GM12892 (cell line): Measurements from ENCODE around the gene HLA-B.
A peak's percentile ranks its signal among the peaks of the same experiment; 100 is the strongest.

ENCODE experiments used
- DNase-seq: peaks from one replicate; pipeline ENCODE4 v3.0.0; 2011; ENCODE audit not compliant: insufficient read length
- FAIRE-seq: peaks from 2 replicates; lab custom pipeline; 2011; peaks lifted over from hg19 to GRCh38; lab: Jason Lieb, UNC
- POLR2A ChIP-seq: IDR thresholded peaks from 2 replicates; pipeline ENCODE4 v1.6.1; 2011; ENCODE audit warnings: low read depth, low read length, control low read depth
- POLR2AphosphoS5 ChIP-seq: IDR thresholded peaks from 2 replicates; pipeline ENCODE4 v1.6.1; 2011; ENCODE audit warnings: low read depth, low read length, control low read depth
- TAF1 ChIP-seq: IDR thresholded peaks from 2 replicates; pipeline ENCODE4 v1.6.1; 2011; ENCODE audit warnings: low read depth, mild to moderate bottlenecking, control low read depth, low read length, borderline replicate concordance

HLA-B gene

DNA sequence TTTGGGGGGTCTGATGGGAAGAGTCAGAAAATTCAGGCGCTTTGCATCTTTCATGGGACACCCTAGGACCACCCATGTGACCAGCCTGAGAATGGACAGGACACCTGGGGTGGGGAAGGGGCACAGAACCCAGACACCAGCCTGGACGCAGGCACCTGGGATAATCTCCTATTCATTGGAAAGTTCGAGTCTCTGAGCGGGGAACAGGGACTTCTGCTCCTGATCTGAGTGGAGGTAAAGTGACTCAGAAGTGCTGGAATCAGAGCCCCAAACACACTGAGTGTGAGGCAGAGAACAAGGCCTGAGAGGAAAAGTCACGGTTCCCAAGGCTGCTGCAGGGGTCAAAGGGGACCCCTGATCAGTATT, 1.4 kb downstream of the HLA-B start:
- TF ChIP-seq TAF1 (no peak), POLR2AphosphoS5 (peak; percentile 58; the same call in 1 of the 2 replicates), POLR2A (peak; percentile 18; the same call in 1 of the 2 replicates)
- DNase-seq, result no peak
- no peak for FAIRE-seq

DNA sequence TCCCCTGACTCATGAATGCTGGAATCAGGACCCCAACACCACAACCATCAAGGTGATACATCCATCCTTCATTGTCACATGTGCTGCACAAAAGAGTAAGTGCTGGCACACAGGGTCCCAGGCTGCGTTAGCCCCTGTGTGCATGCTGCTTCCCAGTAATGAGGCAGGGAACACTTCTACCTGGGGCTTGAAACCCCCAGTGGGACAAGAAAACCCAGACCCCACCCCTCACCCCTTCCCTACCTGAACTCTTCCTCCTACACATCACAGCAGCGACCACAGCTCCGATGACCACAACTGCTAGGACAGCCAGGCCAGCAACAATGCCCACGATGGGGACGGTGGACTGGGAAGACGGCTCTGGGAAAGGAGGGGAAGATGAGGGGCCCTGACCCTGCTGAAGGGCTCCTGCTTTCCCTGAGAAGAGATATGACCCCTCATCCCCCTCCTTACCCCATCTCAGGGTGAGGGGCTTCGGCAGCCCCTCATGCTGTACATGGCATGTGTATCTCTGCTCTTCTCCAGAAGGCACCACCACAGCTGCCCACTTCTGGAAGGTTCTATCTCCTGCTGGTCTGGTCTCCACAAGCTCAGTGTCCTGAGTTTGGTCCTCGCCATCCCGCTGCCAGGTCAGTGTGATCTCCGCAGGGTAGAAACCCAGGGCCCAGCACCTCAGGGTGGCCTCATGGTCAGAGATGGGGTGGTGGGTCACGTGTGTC, 2.0 kb downstream of the HLA-B start:
- TF ChIP-seq POLR2A (peak; percentile 70; the same call in 1 of the 2 replicates), TAF1 (no peak), POLR2AphosphoS5 (peak; percentile 68)
- FAIRE-seq (peak; percentile 5), DNase-seq (no peak)

DNA sequence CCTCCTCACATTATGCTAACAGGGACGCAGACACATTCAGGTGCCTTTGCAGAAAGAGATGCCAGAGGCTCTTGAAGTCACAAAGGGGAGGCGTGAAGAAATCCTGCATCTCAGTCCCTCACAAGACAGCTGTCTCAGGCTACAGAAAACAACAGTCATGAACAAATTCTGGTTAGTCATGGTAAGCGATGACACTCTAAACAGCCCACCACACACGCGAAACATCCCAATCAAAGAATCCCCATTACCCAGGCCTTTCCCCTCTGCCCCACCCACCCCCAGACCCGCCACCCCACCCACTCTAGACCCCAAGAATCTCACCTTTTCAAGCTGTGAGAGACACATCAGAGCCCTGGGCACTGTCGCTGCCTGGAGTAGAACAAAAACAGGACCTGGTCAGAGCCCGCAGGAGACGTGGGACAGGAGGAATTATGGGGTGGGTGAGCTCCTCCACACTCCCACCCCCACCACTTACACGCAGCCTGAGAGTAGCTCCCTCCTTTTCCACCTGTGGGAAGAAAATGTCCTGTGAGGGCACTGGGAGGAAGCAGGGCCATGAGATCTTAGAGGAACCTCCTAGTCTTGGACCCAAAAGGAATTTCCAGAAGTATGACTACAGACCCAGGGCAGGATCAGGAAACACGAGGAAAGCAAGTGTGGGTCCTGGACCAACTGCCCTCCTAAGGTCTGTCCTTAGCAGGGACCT, 2.7 kb downstream of the HLA-B start:
- no peak for DNase-seq
- FAIRE-seq, result peak; percentile 9
- no peak for TF ChIP-seq POLR2AphosphoS5
- TF ChIP-seq POLR2A, result 0 out of 2 replicates have a peak, but pooled peaks have one; percentile 11
- TF ChIP-seq TAF1, result no peak

- FAIRE-seq (no peak), DNase-seq (no peak)
- TF ChIP-seq TAF1, result no peak
- TF ChIP-seq POLR2AphosphoS5, result no peak
- no peak; the same call in 1 of the 2 replicates for TF ChIP-seq POLR2A
Observed at GRCh38 chr6:31353384-31353945, 3.5 kb downstream of the HLA-B start.

GRCh38 chr6:31352683-31353383, 4.1 kb downstream of the HLA-B start:
- TF ChIP-seq POLR2A (peak; percentile 96), TAF1 (no peak), POLR2AphosphoS5 (peak; percentile 99)
- FAIRE-seq (peak; percentile 14), DNase-seq (no peak)

DNA sequence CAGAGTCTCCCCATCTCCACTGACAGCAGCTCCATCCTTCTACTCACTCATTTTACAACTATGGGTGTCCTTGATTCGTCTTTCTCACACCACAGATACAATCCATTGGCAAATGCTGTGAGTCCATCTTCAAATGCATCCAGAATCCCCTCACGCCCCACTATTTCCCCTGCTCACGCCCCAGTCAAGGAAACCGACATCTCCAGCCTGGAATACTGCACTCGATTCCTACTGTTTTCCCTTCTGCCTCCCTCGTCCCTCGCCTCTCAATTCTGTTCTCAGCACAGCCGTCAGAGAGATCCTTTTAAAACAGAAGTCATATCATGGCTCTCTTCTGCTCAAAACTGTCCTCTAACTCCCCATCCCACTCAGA, 4.7 kb downstream of the HLA-B start:
- TF ChIP-seq POLR2A, result no peak
- TF ChIP-seq POLR2AphosphoS5, result no peak
- no peak for TF ChIP-seq TAF1
- FAIRE-seq (no peak), DNase-seq (no peak)

GRCh38 chr6:31351401-31352309, 5.3 kb downstream of the HLA-B start:
- TF ChIP-seq POLR2AphosphoS5, result peak; percentile 75
- no peak for TF ChIP-seq TAF1
- peak; percentile 64 for TF ChIP-seq POLR2A
- FAIRE-seq (no peak), DNase-seq (no peak)

DNA sequence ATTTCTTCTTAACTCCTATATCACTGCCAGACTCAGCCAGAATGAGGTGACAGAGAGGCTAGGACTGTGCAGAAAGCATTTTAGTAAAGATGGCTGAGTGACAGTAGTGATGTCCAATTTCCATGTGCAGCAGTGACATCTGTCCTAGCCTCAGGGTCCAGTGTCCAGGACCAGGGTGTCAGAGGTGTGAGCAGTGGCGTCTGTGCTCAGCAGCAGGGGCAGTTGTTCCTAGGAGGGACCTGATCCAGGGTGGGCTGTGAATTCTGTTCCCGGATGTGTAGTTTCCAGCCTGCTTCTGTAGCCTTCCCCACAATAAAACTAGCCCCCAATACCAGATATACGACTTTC, 6.0 kb downstream of the HLA-B start:
- no peak for FAIRE-seq
- DNase-seq, result no peak
- TF ChIP-seq POLR2A, result peak; percentile 37; the same call in 1 of the 2 replicates
- TF ChIP-seq TAF1, result no peak
- TF ChIP-seq POLR2AphosphoS5, result peak; percentile 66; the same call in 1 of the 2 replicates

DNA sequence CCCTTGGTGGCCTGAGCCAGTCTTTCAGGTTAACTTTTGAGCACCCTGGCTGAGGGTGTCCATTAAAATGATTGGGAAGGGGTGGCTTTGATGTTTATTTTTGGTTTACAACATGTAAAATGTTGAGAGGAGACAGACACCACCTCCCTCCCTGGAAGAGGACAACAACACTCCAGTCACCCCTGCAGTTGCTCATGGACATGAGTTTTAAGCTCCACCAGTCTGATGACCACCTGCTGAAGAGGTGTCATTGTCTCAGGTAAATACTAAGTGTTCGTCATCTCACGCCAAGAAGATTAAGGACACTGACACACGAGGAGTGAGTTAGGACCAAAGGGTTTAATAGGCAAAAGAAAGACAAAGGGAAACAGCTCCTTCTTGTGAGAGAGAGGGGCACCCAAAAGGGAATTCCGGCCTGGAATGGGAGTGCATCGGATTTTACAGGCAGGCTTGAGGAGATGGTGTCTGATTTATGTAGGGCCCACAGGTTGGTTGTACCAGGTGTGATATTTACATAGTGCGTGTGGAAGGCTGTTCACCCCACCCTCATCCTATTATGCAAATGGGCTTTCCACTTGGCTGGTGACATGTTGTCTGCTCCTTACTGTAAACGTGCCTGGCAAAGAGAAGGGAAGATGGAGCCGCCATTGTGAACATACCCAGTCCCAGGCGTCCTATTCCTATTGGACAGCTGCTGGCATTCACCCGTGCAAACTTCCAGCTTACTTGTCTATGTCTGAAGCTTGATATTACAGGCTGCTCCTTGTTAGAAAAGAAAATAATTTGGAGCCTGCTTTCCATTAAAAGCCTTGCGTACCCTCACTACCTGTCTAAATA, 6.6 kb downstream of the HLA-B start:
- no peak for FAIRE-seq
- TF ChIP-seq POLR2AphosphoS5 (no peak), POLR2A (no peak), TAF1 (no peak)
- DNase-seq, result no peak
